ENCODE results near the gene TMEM235. TPM values are rescaled to one million over a fixed set of nuclear protein-coding genes. Genes with fewer than 3 reads are reported as not detected.

TMEM235 gene
- total and polyA plus RNA-seq, 3 donors from 2014 or later, result not detected

DNA sequence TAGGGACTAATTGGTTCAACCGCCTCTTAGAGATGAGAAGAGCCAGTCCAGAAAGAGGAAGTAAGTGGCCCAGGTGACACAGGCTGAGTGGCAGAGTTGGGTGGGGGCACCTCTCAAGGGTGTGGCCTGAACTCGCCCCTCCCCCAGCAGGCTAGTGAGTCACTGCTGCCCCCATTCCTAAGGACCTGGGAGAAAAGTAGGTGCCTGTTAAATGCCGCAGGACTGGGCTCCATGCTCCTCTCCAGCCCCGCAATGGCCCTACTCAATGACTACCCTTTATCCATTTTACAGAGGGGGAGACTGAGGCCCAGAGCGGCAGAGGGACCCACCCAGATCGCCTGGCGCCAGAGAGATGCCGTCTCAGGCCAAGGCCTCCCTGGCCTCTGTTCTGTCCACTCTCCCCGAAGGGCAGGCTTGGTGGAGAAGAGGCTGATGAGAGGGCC, 8.1 kb downstream of the TMEM235 start:
- no peak overlapping the region for H3K27ac ChIP-seq
- peaks cover 11% of the 10 kb centered on the region for H3K4me1 ChIP-seq
- 80 to 93% methylated on average over 2 to 9 of the region's 9 CpGs for whole genome bisulfite sequencing, 2 donors
- H3K9me3 ChIP-seq, result no peaks in the 10 kb centered on the region
- no peaks in the 10 kb centered on the region for H3K27me3 ChIP-seq
- no peak for DNase-seq
- intact Hi-C loops (cut with DNase I; ENCODE audit: low total_unique reads), result no loop called here
- no peak overlapping the region for H3K4me3 ChIP-seq
- TF ChIP-seq POLR2A (IDR thresholded peaks at IDR 0.05), result no peak
- TF ChIP-seq, protein P1, sequence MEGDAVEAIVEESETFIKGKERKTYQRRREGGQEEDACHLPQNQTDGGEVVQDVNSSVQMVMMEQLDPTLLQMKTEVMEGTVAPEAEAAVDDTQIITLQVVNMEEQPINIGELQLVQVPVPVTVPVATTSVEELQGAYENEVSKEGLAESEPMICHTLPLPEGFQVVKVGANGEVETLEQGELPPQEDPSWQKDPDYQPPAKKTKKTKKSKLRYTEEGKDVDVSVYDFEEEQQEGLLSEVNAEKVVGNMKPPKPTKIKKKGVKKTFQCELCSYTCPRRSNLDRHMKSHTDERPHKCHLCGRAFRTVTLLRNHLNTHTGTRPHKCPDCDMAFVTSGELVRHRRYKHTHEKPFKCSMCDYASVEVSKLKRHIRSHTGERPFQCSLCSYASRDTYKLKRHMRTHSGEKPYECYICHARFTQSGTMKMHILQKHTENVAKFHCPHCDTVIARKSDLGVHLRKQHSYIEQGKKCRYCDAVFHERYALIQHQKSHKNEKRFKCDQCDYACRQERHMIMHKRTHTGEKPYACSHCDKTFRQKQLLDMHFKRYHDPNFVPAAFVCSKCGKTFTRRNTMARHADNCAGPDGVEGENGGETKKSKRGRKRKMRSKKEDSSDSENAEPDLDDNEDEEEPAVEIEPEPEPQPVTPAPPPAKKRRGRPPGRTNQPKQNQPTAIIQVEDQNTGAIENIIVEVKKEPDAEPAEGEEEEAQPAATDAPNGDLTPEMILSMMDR (IDR thresholded peaks at IDR 0.05), result no peak
- no peaks in the 10 kb centered on the region for H3K36me3 ChIP-seq (ENCODE audit: low read depth, missing control alignments)

DNA sequence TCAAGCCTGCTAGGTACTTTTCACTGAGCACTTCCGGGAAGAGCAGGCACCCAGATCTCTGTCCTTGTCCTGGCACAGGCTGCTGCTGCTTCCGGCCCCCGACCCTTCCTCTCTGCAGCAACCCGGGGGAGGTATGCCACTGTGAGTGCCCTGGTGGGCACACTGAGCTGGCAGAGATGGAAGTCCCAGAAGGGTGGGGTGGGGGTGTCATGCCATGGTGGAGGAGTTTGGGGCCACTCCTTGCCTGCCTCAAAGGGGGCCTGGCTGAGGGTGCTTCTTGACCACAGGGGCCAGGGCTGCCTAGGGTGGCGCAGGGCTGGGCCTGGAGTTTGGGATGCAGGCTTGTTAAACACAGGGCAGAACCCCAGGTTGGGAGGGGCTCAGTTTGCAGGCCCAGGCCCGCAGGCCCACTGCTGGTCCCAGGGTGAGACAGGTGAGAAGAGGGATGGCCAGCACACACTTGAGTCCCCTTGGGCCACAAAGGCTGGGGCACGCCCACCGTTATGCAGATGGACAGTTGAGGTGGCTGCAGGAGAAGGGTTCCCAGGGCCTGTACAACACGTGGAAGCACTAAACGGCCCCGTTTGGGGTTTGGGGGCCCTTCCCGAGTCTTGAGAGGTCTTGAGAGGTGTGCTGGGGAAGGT, 8.7 kb downstream of the TMEM235 start:
- TF ChIP-seq, protein P1 (IDR thresholded peaks at IDR 0.05), result no peak
- no peaks in the 10 kb centered on the region for H3K9me3 ChIP-seq
- H3K36me3 ChIP-seq (ENCODE audit: low read depth, missing control alignments), result no peaks in the 10 kb centered on the region
- intact Hi-C loops (cut with DNase I; ENCODE audit: low total_unique reads), result no loop called here
- no peak for DNase-seq
- H3K4me3 ChIP-seq, result no peak overlapping the region
- H3K27me3 ChIP-seq, result no peaks in the 10 kb centered on the region
- H3K4me1 ChIP-seq, result peaks cover 11% of the 10 kb centered on the region
- 77 to 83% methylated on average over 7 to 12 of the region's 12 CpGs for WGBS, 2 donors
- H3K27ac ChIP-seq, result no peak overlapping the region

DNA sequence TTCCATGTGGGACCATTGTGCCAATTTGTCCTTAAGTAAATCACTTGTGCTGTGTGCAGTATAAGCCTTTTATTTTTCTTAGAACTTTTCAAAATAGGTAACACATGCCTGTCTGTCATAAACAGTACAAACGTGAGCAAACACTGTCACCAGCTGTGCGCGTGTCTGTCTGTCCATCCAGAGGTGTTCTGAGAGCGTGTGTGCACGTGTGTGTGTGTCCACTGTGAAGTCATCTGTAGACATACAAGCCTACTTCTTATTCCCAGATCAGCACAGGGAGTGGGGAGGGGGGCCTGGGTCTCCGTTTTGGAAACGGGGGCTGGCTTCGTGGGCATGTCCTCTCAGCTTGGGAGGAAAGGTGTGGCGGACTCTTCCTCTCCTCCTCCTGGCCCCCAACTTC, 9.4 kb downstream of the TMEM235 start:
- no peak overlapping the region for H3K4me3 ChIP-seq
- WGBS, 2 donors, result 77 to 80% methylated on average over 6 to 9 of the region's 9 CpGs
- no peaks in the 10 kb centered on the region for H3K27me3 ChIP-seq
- intact Hi-C loops (cut with DNase I; ENCODE audit: low total_unique reads), result no loop called here
- no peak overlapping the region for H3K27ac ChIP-seq
- no peaks in the 10 kb centered on the region for H3K9me3 ChIP-seq
- no peak for DNase-seq
- no peaks in the 10 kb centered on the region for H3K36me3 ChIP-seq (ENCODE audit: low read depth, missing control alignments)
- TF ChIP-seq, protein P1 (IDR thresholded peaks at IDR 0.05), result no peak
- TF ChIP-seq POLR2A (IDR thresholded peaks at IDR 0.05), result no peak
- H3K4me1 ChIP-seq, result peaks cover 11% of the 10 kb centered on the region

- H3K9me3 ChIP-seq, result no peaks in the 10 kb centered on the region
- H3K27me3 ChIP-seq, result no peaks in the 10 kb centered on the region
- no peak overlapping the region for H3K4me3 ChIP-seq
- peak; percentile 76 for DNase-seq
- intact Hi-C loops (cut with DNase I; ENCODE audit: low total_unique reads), result no loop called here
- 55 to 56% methylated on average over 10 to 13 of the region's 13 CpGs for WGBS, 2 donors
- H3K36me3 ChIP-seq (ENCODE audit: low read depth, missing control alignments), result no peaks in the 10 kb centered on the region
- no peak for TF ChIP-seq POLR2A (IDR thresholded peaks at IDR 0.05)
- TF ChIP-seq, protein P1 (IDR thresholded peaks at IDR 0.05), result no peak
- no peak overlapping the region for H3K27ac ChIP-seq
- H3K4me1 ChIP-seq, result peaks cover 11% of the 10 kb centered on the region
These were observed 10.0 kb downstream of the TMEM235 start for GRCh38 chr17:78241277-78242023.
